CD4-positive, alpha-beta T cell treated with Interleukin-6 at 100 ng/mL for 8 hours (primary cell): ENCODE measurements around the gene PDE2A.

Experiments used
- DNase-seq: peaks from one replicate; pipeline ENCODE4 v3.0.0-alpha.2; 2020; ENCODE audit warnings: mixed read lengths, low spot score

PDE2A gene

GRCh38 chr11:72614381-72614780 is 59.8 kb downstream of the PDE2A start:
- no peak for DNase-seq

- no peak for DNase-seq
These were observed 60.2 kb downstream of the PDE2A start for GRCh38 chr11:72613977-72614376.

GRCh38 chr11:72613450-72613849 is 60.8 kb downstream of the PDE2A start:
- no peak for DNase-seq

GRCh38 chr11:72609476-72609875 is 64.7 kb downstream of the PDE2A start:
- no peak for DNase-seq

- no peak for DNase-seq
These were observed 65.2 kb downstream of the PDE2A start for GRCh38 chr11:72609045-72609444.

GRCh38 chr11:72607496-72607895 is 66.7 kb downstream of the PDE2A start:
- DNase-seq: no peak

- DNase-seq: no peak
These were observed 67.3 kb downstream of the PDE2A start for GRCh38 chr11:72606748-72607468.

- no peak for DNase-seq
These were observed 68.1 kb downstream of the PDE2A start for GRCh38 chr11:72605973-72606747.

- no peak for DNase-seq
These were observed 70.0 kb downstream of the PDE2A start for GRCh38 chr11:72604256-72604655.

- DNase-seq: no peak
These were observed 71.8 kb downstream of the PDE2A start for GRCh38 chr11:72602250-72602904.

- DNase-seq: no peak
These were observed 73.7 kb downstream of the PDE2A start for GRCh38 chr11:72600557-72600956.

GRCh38 chr11:72599325-72600117 is 74.7 kb downstream of the PDE2A start:
- DNase-seq: no peak

GRCh38 chr11:72598906-72599305 is 75.3 kb downstream of the PDE2A start:
- DNase-seq: no peak

GRCh38 chr11:72598466-72598865 is 75.8 kb downstream of the PDE2A start:
- no peak for DNase-seq

GRCh38 chr11:72597721-72598120 is 76.5 kb downstream of the PDE2A start:
- no peak for DNase-seq

GRCh38 chr11:72595292-72595684 is 78.9 kb downstream of the PDE2A start:
- no peak for DNase-seq

- no peak for DNase-seq
These were observed 79.5 kb downstream of the PDE2A start for GRCh38 chr11:72594493-72595291.

GRCh38 chr11:72592698-72593495 is 81.3 kb downstream of the PDE2A start:
- no peak for DNase-seq

- DNase-seq: no peak
These were observed 82.3 kb downstream of the PDE2A start for GRCh38 chr11:72591785-72592502.

GRCh38 chr11:72591023-72591422 is 83.2 kb downstream of the PDE2A start:
- DNase-seq: no peak
